Activated T-helper 1 cell treated with anti-CD3 and anti-CD28 coated beads, Interleukin-12 subunit alpha, Interleukin-12 subunit beta, Interleukin-2, Interleukin-4 antibody, amounts not matched to agents 30 ng/mL and 10 ng/mL and 1 ng/mL, durations not matched to agents 14 hours and 24 hours and 36 hours (primary cell): ENCODE data around the gene FAM168B. TPM values are rescaled to one million over a fixed set of nuclear protein-coding genes. Genes with fewer than 3 reads are reported as not detected.

Source experiments
- DNase-seq: peaks from one replicate; pipeline ENCODE4 v3.0.0; 2021; ENCODE audit warnings: low spot score
- H3K27ac Mint-ChIP-seq: one replicate; pipeline ENCODE4 v1.8.0; 2021; ENCODE audit warnings: mild to moderate bottlenecking, mixed read lengths
- H3K27me3 Mint-ChIP-seq: one replicate; pipeline ENCODE4 v1.8.0; 2022; ENCODE audit warnings: mild to moderate bottlenecking, moderate library complexity, mixed read lengths; ENCODE audit not compliant: insufficient read depth
- H3K36me3 Mint-ChIP-seq: one replicate; pipeline ENCODE4 v1.8.0; 2021; ENCODE audit warnings: low read depth, mixed read lengths
- H3K4me1 Mint-ChIP-seq: one replicate; pipeline ENCODE4 v1.8.0; 2021; ENCODE audit warnings: low read depth, mixed read lengths
- H3K4me3 Mint-ChIP-seq: one replicate; pipeline ENCODE4 v1.8.0; 2021; ENCODE audit warnings: mild to moderate bottlenecking, moderate library complexity, mixed read lengths
- H3K9me3 Mint-ChIP-seq: one replicate; pipeline ENCODE4 v1.8.0; 2021; ENCODE audit warnings: mixed read lengths
- intact Hi-C: fragments of 100-400 bp; cut with micrococcal nuclease; formaldehyde crosslinking; loops from one replicate; pipeline ENCODE4 v1.15.1; 2024
- total RNA-seq: library from RNA; stranded (reverse); gene quantifications from 2 replicates; pipeline ENCODE4 v1.2.3, GENCODE V29; 2022

The FAM168B gene
- total RNA-seq, 1 donor from 2014 or later, result 79.0 TPM

DNA sequence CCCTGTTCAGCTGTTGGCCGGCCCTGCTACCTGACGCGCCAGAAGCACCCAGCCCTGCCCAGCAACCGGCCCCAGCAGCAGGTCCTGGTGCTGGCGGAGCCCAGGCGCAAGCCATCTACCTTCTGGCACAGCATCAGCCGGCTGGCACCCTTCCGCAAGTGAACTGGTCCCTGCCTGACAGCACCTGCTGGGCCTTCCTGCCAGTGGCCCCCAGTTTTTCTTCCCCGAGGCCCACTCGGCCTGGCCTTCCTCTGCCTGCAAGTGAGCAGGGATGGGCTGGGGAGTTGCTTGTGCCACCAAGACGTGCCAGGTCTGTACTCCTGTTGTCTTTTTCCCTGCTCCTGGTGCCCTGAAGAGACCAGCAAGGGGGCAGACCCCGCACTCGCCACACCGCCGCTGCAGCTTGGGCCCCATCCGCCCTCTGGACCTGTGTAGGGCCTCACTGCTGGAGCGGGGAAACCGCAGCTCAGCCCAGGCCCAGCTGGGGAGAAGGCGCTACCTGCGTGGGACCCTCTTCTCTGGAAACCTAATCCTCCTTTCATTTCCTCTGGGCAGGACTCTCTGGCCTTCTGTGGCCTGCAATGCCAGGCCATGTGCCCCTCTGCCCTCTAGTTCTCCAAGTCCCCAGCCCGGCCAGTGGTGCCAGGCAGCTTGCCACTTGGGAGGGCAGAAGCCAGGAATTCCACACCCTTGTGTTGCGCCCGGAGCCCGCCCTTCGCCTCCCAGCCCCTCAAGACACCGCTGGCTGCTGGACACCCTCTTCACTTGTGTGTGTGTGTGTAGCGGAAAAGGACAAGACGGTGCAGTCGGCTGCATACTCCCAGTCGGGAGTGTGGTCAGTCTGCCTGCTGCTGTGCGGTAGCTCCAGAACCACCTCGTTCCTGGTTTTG lies 47.0 kb downstream of the FAM168B start:
- Mint-ChIP-seq H3K9me3 (no peaks in the 10 kb centered on the region), H3K27ac (no peak overlapping the region), H3K36me3 (peaks cover 3% of the 10 kb centered on the region), H3K27me3 (no peaks in the 10 kb centered on the region), H3K4me1 (peaks cover 12% of the 10 kb centered on the region), H3K4me3 (no peak overlapping the region)
- intact Hi-C loops, result no loop called here
- DNase-seq, result no peak

DNA sequence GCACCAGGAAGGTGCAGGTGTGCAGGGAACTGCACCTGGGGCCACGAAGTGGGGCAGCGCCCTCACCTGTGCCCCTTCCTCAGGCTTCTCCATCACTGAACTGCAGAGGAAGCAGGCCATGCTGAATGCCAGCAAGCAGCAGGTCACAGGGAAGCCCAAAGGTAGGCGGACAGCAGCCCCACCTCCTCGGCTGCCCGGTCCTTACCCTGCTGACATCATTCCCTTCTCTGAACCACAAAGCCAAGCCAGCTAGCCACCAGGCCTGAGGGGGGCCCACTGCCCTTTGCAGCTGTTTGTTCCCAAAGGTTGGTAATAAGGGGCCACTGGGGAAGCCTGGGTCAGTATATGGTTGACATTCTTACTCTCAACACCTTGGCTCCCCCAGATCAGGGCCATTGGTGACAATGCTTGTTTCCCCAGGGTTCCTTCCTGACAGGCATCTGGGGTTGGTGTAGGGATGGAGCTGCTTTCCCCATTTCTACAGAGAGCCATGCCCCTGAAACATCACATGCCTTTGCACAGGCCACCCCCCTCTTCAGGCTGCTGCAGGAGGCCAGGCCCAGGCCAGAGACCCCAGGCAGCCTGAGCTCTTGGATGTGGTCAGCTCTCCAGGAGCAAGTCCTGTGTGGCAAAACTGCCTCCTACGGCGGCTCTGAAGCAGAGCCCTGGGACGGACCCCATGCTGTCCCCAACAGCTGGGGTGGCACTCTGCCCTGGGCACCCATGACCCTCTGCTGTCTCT lies 47.8 kb downstream of the FAM168B start:
- Mint-ChIP-seq H3K27ac (no peak overlapping the region), H3K27me3 (peaks cover 2% of the 10 kb centered on the region), H3K9me3 (no peaks in the 10 kb centered on the region), H3K4me3 (no peak overlapping the region), H3K4me1 (peaks cover 18% of the 10 kb centered on the region), H3K36me3 (no peaks in the 10 kb centered on the region)
- intact Hi-C loops, result no loop called here
- DNase-seq, result no peak

DNA sequence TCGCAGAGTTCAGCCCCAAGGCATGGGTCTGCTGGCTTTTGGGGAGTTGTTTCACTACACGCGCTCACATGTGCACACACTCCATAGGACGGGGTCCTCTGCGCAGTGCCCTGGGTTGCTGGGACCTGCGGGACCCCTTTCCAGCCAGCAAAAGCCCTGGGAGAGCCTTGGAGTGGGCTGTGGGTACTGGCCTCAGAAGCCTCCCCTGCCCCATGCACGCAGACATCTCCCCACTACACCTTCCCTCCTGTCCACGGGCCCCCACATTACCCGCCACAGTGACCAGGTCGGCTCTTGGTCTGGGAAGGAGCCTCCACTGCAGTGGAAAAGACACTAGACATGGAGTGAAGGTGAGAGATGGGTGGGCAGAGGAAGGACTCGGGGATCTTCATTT lies 48.5 kb downstream of the FAM168B start:
- DNase-seq, result no peak
- Mint-ChIP-seq H3K27me3 (peaks cover 2% of the 10 kb centered on the region), H3K4me1 (peaks cover 18% of the 10 kb centered on the region), H3K36me3 (no peaks in the 10 kb centered on the region), H3K9me3 (no peaks in the 10 kb centered on the region), H3K27ac (no peak overlapping the region), H3K4me3 (no peak overlapping the region)
- intact Hi-C loops, result no loop called here

GRCh38 chr2:131044075-131044756 lies 49.0 kb downstream of the FAM168B start:
- intact Hi-C loops, result no loop called here
- Mint-ChIP-seq H3K4me3 (no peak overlapping the region), H3K27ac (no peak overlapping the region), H3K9me3 (no peaks in the 10 kb centered on the region), H3K4me1 (peaks cover 18% of the 10 kb centered on the region), H3K27me3 (peaks cover 2% of the 10 kb centered on the region), H3K36me3 (no peaks in the 10 kb centered on the region)
- DNase-seq, result no peak

- no peak overlapping the region for H3K4me3 Mint-ChIP-seq
- H3K9me3 Mint-ChIP-seq, result no peaks in the 10 kb centered on the region
- intact Hi-C loops, result no loop called here
- H3K4me1 Mint-ChIP-seq, result peaks cover 18% of the 10 kb centered on the region
- no peak for DNase-seq
- peaks cover 2% of the 10 kb centered on the region for H3K27me3 Mint-ChIP-seq
- no peaks in the 10 kb centered on the region for H3K36me3 Mint-ChIP-seq
- no peak overlapping the region for H3K27ac Mint-ChIP-seq
Measured at GRCh38 chr2:131043199-131044074, 49.8 kb downstream of the FAM168B start.

- Mint-ChIP-seq H3K4me3 (no peak overlapping the region), H3K27ac (no peak overlapping the region), H3K27me3 (peaks cover 8% of the 10 kb centered on the region), H3K36me3 (no peaks in the 10 kb centered on the region), H3K9me3 (no peaks in the 10 kb centered on the region), H3K4me1 (peaks cover 18% of the 10 kb centered on the region)
- no peak for DNase-seq
- intact Hi-C loops, result no loop called here
Measured at GRCh38 chr2:131042148-131042775, 51.0 kb downstream of the FAM168B start.

DNA sequence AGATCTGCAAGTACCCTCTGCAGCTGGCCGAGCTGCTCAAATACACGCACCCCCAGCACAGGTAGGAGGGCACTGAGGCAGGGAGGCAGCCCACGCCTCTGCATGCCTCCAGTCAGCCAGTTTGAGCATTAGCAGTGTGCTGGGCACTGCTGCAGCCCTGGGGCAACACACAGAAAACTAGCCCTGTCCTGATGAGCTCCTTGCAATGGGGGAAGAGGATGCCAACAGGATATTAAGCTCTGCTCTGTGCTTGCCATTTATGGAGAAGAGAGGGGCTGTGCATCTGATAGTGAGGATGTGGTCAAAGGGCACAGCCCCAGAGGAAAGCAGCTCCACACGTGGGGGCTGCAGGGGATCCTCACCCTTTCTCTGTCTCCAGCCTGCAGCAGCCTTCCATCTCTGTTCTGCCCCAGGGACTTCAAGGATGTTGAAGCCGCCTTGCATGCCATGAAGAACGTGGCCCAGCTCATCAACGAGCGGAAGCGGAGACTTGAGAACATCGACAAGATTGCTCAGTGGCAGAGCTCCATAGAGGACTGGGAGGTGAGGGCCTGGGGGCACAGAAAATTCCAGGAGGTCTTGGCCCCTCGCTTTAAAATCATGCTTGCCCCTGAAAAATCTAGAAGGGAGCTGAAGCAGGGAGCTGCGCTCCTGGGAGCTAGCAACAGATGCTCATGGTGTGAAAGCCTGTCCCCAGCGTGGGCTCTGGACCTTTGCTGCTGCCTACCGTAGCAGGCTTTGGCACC lies 51.7 kb downstream of the FAM168B start:
- Mint-ChIP-seq H3K27ac (no peak overlapping the region), H3K4me1 (peaks cover 18% of the 10 kb centered on the region), H3K27me3 (peaks cover 9% of the 10 kb centered on the region), H3K36me3 (no peaks in the 10 kb centered on the region), H3K4me3 (no peak overlapping the region), H3K9me3 (no peaks in the 10 kb centered on the region)
- intact Hi-C loops, result no loop called here
- DNase-seq, result no peak

DNA sequence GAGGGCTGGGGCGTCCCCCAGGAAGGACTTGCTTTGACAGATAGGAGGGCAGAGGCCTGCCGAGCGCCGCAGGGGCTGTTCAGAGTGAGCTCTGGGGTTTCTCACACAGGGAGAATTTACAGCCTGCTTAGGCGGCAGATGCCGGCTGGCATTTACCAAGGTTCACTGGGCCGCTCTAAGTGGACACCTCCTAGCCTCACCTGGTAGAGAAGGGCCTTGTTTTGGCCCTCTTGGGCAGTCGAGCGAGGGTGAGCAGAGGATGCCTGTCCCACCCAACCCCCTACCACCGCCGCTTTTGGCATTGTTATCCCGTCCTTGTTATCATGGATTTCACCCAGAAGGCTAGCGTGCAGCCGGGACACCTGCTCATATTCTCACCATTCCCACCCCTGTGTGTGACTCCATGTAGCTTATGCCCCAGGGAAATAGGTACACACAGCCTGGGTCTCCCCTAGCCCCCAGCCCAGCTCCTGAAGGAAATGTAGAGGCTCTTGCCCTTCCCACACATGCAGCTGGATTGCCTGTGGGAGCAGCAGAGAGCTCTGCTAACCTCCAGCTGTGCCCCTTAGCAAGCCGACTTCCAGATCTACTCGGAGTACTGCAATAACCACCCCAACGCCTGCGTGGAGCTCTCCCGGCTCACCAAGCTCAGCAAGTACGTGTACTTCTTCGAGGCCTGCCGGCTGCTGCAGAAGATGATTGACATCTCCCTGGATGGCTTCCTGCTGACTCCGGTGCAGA lies 52.4 kb downstream of the FAM168B start:
- DNase-seq, result no peak
- Mint-ChIP-seq H3K36me3 (no peaks in the 10 kb centered on the region), H3K9me3 (no peaks in the 10 kb centered on the region), H3K4me1 (peaks cover 18% of the 10 kb centered on the region), H3K4me3 (no peak overlapping the region), H3K27me3 (peaks cover 13% of the 10 kb centered on the region), H3K27ac (no peak overlapping the region)
- intact Hi-C loops, result no loop called here

DNA sequence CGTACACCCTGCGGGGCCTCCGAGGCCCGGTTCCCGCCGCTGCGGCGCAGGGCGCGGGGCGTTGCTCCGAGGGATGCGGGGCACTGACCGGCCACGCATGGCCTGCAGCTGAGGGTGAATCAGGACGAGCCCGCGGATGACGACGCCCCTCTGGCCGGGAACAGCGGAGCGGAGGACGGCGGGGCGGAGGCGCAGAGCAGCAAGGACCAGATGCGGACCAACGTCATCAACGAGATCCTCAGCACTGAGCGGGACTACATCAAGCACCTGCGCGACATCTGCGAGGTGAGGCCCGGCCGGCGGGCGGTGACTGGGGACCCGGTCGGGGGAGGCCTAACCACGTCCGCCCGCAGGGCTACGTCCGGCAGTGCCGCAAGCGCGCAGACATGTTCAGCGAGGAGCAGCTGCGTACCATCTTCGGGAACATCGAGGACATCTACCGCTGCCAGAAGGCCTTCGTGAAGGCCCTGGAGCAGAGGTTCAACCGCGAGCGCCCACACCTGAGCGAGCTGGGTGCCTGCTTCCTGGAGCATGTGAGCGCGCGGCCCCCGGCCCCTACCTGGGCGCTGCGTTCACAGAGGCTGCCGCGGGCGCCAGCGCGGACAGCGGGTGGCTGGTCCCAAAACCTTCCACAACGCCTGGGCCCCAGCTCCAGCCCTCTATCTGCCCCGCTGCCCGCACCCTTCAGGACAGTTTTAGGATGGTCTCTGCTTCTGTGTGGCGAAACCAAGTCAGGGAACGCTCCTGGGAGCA lies 53.2 kb downstream of the FAM168B start:
- intact Hi-C loops, result no loop called here
- H3K27me3 Mint-ChIP-seq, result peaks cover 14% of the 10 kb centered on the region
- H3K27ac Mint-ChIP-seq, result no peak overlapping the region
- H3K4me3 Mint-ChIP-seq, result no peak overlapping the region
- no peak for DNase-seq
- no peaks in the 10 kb centered on the region for H3K36me3 Mint-ChIP-seq
- no peaks in the 10 kb centered on the region for H3K9me3 Mint-ChIP-seq
- peaks cover 18% of the 10 kb centered on the region for H3K4me1 Mint-ChIP-seq

- Mint-ChIP-seq H3K4me3 (no peak overlapping the region), H3K36me3 (no peaks in the 10 kb centered on the region), H3K9me3 (no peaks in the 10 kb centered on the region), H3K27me3 (peaks cover 14% of the 10 kb centered on the region), H3K27ac (no peak overlapping the region), H3K4me1 (peaks cover 18% of the 10 kb centered on the region)
- DNase-seq, result no peak
- intact Hi-C loops, result no loop called here
Measured at GRCh38 chr2:131039535-131039907, 53.7 kb downstream of the FAM168B start.

- Mint-ChIP-seq H3K4me3 (no peak overlapping the region), H3K27ac (no peak overlapping the region), H3K4me1 (peaks cover 18% of the 10 kb centered on the region), H3K9me3 (no peaks in the 10 kb centered on the region), H3K27me3 (peaks cover 19% of the 10 kb centered on the region), H3K36me3 (no peaks in the 10 kb centered on the region)
- intact Hi-C loops, result no loop called here
- no peak for DNase-seq
Measured at GRCh38 chr2:131039101-131039440, 54.2 kb downstream of the FAM168B start.
